GM11168 (cell line): ENCODE measurements around the gene PROM2.

ENCODE experiments used
- in situ Hi-C: fragments of 300-500 bp; cut with MboI; formaldehyde crosslinking; loops from one replicate; pipeline ENCODE4 v1.12.0; 2022; ENCODE audit warnings: low sequenced_read_pairs; ENCODE audit not compliant: unreplicated experiment

Gene PROM2

DNA sequence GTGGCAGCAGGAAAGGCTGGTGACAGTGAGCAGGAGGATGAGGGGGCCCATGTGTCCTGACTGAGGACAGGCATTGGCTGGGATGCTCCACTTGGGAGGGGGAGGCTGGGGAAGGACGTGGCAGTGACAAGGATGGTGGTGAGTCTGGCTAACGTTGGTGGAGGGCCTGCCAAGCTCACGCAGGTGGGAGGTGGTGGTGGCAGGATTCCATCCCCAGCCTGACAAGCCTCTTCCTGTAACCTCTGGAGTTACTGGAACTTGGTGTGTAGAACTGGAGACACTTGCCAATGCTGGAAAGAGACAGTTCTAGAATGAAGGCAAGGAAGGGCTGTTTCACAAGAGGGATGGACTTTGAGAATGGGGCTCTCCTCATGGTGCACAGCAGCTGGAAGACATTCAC is 8.2 kb downstream of the PROM2 start:
- in situ Hi-C loops: no loop called here

DNA sequence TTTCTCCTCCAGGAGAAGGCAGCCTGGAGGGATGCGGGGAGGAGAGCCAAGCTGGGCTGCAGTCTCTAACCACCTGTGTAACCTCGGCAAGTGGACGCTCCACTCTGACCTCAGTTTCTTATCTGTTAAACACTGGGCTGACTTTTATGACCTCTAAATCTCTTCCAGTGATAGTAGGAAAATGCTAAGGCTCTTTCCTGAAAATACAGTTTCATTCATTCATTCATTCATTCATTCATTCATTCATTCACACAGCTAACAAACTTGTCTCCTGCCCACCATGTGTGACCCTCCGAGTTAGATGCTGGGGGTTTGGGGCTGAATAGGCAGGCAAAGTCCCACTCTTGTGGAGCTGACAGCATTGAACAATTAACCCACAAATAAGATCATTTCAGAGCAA is 9.3 kb downstream of the PROM2 start:
- in situ Hi-C loops: no loop called here

DNA sequence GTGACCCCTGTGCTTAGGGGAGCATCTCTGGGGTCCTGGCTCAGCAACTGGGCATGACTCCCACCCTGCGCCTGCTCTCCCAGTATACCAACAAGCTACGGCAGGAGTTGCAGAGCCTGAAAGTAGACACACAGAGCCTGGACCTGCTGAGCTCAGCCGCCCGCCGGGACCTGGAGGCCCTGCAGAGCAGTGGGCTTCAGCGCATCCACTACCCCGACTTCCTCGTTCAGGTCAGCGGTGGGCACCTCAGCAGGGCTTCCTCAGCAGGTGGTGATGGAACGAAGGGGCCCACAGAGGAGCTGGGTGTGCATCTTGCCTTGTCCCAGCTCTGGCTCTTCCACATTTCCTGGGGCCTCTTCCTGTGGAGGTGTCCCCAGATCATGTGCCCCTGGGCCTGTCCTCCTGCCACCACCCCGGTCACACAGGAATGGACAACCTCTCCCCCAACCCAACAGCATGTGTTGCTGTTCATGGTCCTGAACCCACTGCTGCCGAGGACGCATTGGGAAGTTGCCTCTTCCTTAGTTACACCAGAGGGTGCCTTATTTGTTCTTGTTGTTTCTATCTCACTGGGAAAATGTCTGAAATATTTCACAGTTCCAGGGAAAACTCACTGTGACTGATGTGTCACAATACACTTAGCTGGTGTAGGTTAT is 10.8 kb downstream of the PROM2 start:
- in situ Hi-C loops: no loop called here

GRCh38 chr2:95285542-95285932 is 11.3 kb downstream of the PROM2 start:
- in situ Hi-C loops: no loop called here

DNA sequence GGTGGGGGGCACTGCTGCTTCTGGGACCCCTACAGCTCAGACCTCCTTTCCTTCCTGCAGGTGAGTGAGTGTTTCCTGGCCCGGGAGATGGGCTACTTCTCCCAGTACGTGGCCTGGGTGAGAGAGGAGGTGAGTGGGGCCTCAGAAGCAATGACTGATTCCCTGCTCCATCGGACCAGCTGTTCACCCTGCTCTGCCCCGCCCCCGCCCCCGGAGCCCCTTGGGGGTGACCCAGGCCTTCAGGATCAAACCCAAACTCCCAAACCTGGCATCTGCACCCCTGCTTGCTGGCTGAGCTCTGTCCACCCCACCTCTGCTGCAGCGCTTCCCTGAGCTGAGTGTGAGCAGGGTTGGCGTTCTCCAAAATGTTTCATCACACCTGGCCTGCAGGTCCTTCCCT is 13.1 kb downstream of the PROM2 start:
- in situ Hi-C loops: no loop called here

DNA sequence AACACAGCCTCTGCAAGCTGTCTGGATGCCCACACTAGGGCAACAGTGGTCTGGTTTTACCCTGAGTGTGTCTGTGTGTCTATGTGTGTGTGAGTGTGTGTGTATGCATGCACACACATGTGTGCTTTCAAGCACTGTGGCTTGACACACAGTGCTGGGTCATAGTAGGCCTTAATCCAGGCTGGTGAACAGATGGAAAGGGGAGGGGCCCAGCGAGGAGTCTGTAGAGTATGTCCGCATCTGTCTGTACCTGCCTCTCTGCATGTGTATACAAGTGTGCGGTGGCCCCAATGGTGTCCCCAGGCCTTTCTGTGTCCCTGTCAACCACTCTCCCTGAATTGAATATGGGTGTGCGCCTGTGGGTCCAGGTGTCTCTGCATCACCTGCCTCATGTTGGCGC is 13.6 kb downstream of the PROM2 start:
- in situ Hi-C loops: no loop called here

DNA sequence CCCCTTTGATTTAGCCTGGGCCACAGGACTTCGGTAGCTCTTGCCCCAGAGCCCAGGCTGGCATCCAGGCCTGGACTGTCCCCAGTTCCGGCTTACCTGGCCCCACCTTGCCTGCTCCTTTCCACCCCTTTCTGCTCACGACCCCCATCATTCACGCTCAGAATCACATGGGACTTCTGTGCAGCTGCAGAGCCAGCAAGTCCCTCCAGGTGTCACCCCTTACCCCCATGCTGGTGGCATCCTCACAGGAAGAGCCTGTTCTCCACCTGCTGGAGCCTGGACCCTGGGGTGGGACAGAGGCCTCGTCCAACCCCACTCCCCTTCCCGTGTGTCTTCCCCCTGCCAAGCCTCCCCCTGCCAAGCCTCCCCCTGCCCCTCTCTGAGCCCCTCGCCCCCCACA is 15.0 kb downstream of the PROM2 start:
- in situ Hi-C loops: no loop called here

GRCh38 chr2:95291222-95291621 is 17.0 kb downstream of the PROM2 start:
- in situ Hi-C loops: no loop called here

DNA sequence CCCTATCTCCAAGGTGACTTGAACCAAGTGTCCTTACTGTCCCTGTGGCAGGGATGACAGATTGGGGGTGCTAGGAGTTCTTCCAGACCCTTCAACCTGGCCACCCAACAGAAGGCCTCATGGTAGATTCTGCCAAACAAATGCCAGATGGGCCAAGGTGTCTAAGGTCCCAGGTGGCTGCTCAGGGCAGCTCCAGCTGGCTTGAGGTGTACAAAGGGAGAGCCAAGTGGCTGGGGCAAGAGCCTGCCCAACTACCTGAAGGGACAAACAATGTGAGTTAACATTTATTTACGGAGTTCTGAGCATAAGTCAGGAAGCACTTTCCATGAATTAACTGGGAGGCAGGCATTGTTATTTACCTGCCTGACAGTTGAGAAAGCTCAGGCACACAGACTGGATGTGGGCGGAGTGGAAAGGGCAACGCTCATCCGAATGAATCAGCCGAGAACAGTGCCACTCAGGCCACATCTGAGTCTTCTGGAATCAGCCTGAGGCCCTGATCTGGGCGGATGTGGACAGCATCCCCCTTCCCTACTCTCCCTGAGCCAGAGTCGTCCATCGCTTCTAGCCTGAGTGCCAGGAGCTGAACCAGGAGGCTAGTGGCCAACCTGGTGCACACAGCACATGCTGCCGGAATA is 18.5 kb downstream of the PROM2 start:
- in situ Hi-C loops: no loop called here

GRCh38 chr2:95294579-95295250 is 20.5 kb downstream of the PROM2 start:
- in situ Hi-C loops: no loop called here

- in situ Hi-C loops: no loop called here
Observed at GRCh38 chr2:95295376-95295775, 21.1 kb downstream of the PROM2 start.

DNA sequence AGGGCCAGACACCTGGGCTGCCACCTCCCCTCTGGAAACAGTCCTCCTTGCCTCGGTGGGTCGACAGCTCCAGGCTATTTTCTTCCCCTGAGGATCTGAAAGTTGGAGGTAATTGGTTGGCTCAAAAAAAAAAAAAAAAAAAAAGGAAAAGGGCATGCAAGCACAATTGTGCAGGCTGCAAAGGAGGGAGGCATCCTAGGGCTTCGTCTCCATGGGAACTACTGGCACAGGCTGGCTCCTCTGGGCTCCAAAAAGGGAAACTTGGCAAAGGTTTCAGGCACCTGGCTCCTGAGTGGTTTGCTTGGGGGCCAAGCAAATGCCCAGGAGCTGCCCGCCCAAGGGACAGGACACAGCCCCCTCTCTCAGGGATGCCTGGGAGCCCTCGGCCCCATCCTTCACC is 21.8 kb downstream of the PROM2 start:
- in situ Hi-C loops: no loop called here

DNA sequence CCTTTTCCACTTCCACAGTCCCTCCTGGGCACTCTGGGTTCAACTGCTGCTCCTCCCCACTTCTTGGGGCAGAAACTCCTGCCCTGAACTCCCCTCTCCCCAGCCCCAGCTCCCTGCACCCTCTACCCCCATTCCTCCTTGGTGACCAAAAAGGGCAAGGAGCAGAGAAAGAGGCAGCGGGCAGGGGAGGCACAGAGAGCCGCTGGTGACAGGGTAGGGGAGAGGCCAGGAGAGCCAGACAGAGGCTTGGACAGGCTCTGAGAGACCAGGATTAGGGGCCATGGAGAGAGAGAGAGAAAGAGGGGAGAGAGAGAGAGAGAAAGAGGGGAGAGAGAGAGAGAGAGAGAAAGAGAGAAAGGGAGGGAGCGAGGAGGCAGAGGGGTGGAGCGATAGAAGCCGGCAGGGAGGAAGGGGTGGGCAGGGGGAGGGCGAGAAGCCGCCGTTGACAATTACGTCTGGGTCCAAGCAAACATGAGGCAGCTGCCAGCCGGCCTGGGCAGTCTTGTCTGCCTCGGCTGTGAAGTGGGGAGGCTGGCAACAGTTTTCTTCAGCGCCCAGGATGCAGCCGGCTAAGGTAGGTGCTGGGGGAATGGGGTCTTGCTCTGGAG is 22.7 kb downstream of the PROM2 start, which contains the start of gene KCNIP3:
KCNIP3 (plus strand) TSS at position 468 of the 608 bp plus-strand sequence; CDS start at position 560, 92 bp downstream.
- in situ Hi-C loops: no loop called here

GRCh38 chr2:95297639-95298395 is 23.6 kb downstream of the PROM2 start:
- in situ Hi-C loops: no loop called here

DNA sequence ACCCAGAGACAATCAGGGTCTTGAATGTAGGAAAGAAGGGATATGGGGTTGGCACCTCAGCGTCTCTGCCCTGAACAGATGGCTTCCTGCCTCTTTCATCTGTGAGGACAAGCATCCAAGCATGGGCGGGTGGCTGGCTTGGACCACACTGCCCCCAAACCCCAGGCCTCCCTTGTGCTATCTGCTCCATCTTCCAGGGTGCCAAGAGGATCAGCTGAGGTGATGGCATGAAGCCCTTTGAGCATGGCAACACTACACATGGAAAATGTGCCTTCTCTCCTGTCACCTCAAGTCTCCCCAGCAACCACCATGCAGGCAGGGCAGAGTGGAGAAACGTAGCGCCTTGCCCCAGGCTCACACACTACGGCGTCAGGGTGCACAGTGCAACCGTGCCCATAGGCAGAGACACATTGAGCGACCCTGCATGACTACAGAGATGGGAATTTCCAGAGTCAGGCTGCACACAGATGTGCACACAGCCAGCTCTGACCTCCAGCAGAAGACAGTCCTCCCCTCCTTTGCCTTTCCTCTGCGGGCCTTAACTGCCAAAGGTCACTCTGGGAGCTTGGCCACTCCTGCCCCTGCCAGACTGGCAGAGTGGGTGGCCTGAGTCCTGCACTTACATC is 24.4 kb downstream of the PROM2 start:
- in situ Hi-C loops: no loop called here

- in situ Hi-C loops: no loop called here
Observed at GRCh38 chr2:95299961-95300360, 25.7 kb downstream of the PROM2 start.

DNA sequence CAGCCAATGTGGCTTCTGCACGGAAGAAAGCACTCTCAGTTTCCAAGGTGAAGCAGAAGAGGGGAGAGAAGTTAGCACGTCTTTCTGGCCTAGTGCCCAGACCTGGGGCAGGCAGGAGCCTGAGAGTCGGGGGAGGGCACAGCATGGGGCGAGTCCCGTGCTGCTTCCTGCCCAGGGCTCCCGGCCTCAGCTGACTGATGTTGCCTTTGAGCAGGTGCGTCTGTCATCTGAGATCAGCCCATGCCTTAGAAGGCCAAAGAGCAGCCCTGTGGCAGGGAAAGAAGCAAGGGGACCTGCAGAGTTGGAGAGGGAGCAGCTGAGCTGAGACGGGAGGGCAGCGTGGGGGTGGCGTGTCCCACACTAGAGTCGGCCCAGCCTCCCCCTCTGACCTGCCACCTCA is 26.2 kb downstream of the PROM2 start:
- in situ Hi-C loops: no loop called here

DNA sequence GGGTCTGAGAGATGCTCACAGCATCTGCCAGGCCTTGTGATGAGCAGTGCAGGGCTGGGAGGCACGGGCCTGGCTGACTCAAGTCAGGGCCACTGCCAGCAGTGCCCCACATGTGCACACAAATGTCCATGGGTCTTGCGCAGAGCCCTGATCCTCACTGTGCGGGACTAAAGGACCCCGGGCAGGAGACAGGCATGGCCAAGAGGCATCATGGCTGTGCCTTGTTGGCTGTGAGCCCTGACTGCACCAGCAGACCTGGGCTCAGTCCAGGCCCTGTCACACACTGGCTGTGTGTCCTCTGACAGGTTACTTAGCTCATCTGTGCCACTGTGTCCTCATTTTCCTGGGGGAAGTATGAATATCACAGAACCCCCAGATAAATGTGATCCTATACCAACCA is 26.9 kb downstream of the PROM2 start:
- in situ Hi-C loops: no loop called here

GRCh38 chr2:95301876-95302641 is 27.8 kb downstream of the PROM2 start:
- in situ Hi-C loops: no loop called here
